Stimulated activated CD4-positive, alpha-beta T cell treated with anti-CD3 and anti-CD28 coated beads, Interleukin-2, amount 100 ng/mL, for 4 hours (primary cell): ENCODE results near the gene TP53I11.

Source experiments
- DNase-seq: peaks from one replicate; pipeline ENCODE4 v3.0.0-alpha.2; 2020; ENCODE audit warnings: low read depth

Gene TP53I11

GRCh38 chr11:44939673-44940395 is 10.8 kb downstream of the TP53I11 start:
- no peak for DNase-seq

- no peak for DNase-seq
Measured at GRCh38 chr11:44938066-44938691, 12.5 kb downstream of the TP53I11 start.

- no peak for DNase-seq
Measured at GRCh38 chr11:44936951-44937543, 13.6 kb downstream of the TP53I11 start.

- DNase-seq, result peak; percentile 74
Measured at GRCh38 chr11:44936525-44936924, 14.2 kb downstream of the TP53I11 start.

GRCh38 chr11:44934735-44935250 is 15.9 kb downstream of the TP53I11 start:
- DNase-seq, result no peak

- DNase-seq, result no peak
Measured at GRCh38 chr11:44934110-44934509, 16.6 kb downstream of the TP53I11 start.

GRCh38 chr11:44931466-44931865 is 19.2 kb downstream of the TP53I11 start:
- no peak for DNase-seq

- no peak for DNase-seq
Measured at GRCh38 chr11:44930588-44931302, 19.9 kb downstream of the TP53I11 start.

- DNase-seq, result no peak
Measured at GRCh38 chr11:44928816-44929215, 21.9 kb downstream of the TP53I11 start.

- DNase-seq, result no peak
Measured at GRCh38 chr11:44928144-44928543, 22.5 kb downstream of the TP53I11 start.

GRCh38 chr11:44927174-44927661 is 23.5 kb downstream of the TP53I11 start:
- DNase-seq, result peak; percentile 45

- DNase-seq, result no peak
Measured at GRCh38 chr11:44926036-44926435, 24.6 kb downstream of the TP53I11 start.

GRCh38 chr11:44923806-44924205 is 26.9 kb downstream of the TP53I11 start:
- no peak for DNase-seq

GRCh38 chr11:44923115-44923514 is 27.6 kb downstream of the TP53I11 start:
- no peak for DNase-seq

GRCh38 chr11:44920451-44920850 is 30.2 kb downstream of the TP53I11 start:
- no peak for DNase-seq

GRCh38 chr11:44917741-44918140 is 32.9 kb downstream of the TP53I11 start:
- no peak for DNase-seq

GRCh38 chr11:44916801-44917385 is 33.8 kb downstream of the TP53I11 start:
- no peak for DNase-seq

- no peak for DNase-seq
Measured at GRCh38 chr11:44916331-44916730, 34.4 kb downstream of the TP53I11 start.

- DNase-seq, result no peak
Measured at GRCh38 chr11:44915621-44916020, 35.1 kb downstream of the TP53I11 start.

GRCh38 chr11:44915004-44915403 is 35.7 kb downstream of the TP53I11 start:
- no peak for DNase-seq

- no peak for DNase-seq
Measured at GRCh38 chr11:44914105-44914504, 36.6 kb downstream of the TP53I11 start.

- DNase-seq, result no peak
Measured at GRCh38 chr11:44913502-44913901, 37.2 kb downstream of the TP53I11 start.
